GM12891 (cell line): ENCODE results near the gene FANCC.
"Not testable (repeated sequence)": the region's sequence is repeated elsewhere in the genome, so short reads cannot be mapped to it uniquely, and the experiment has no call there.

Source experiments
- DNase-seq: peaks from one replicate; pipeline ENCODE4 v3.0.0; 2011; ENCODE audit warnings: low spot score; ENCODE audit not compliant: insufficient read length
- FAIRE-seq: peaks from 2 replicates; lab custom pipeline; 2011; peaks lifted over from hg19 to GRCh38; lab: Jason Lieb, UNC
- PAX5 ChIP-seq: IDR thresholded peaks from 2 replicates; pipeline ENCODE4 v1.6.1; 2011; ENCODE audit warnings: low read length, moderate library complexity, mild to moderate bottlenecking; ENCODE audit not compliant: insufficient read depth, severe bottlenecking
- POLR2A ChIP-seq: IDR thresholded peaks from 2 replicates; pipeline ENCODE4 v1.6.1; 2011; ENCODE audit warnings: low read depth, low read length, control low read depth
- POLR2AphosphoS5 ChIP-seq: IDR thresholded peaks from 2 replicates; pipeline ENCODE4 v1.6.1; 2011; ENCODE audit warnings: low read depth, low read length, control low read depth
- POU2F2 ChIP-seq: IDR thresholded peaks from 2 replicates; pipeline ENCODE4 v1.6.1; 2011; ENCODE audit warnings: low read depth, mild to moderate bottlenecking, control low read depth, low read length, moderate library complexity
- SPI1 ChIP-seq: IDR thresholded peaks from 2 replicates; pipeline ENCODE4 v1.6.1; 2011; ENCODE audit warnings: low read depth, low read length, control low read depth
- TAF1 ChIP-seq: IDR thresholded peaks from 2 replicates; pipeline ENCODE4 v1.6.1; 2011; ENCODE audit warnings: low read depth, low read length, control low read depth

The FANCC gene

GRCh38 chr9:95204310-95204709 is 113.2 kb downstream of the FANCC start:
- TF ChIP-seq SPI1 = no peak
- TF ChIP-seq PAX5 = no peak
- TF ChIP-seq POU2F2 = no peak
- no peak for TF ChIP-seq POLR2AphosphoS5
- TF ChIP-seq POLR2A = no peak
- TF ChIP-seq TAF1 = no peak
- DNase-seq (no peak), FAIRE-seq (no peak)

- not testable (repeated sequence) for DNase-seq, FAIRE-seq
Measured at GRCh38 chr9:95203019-95203418, 114.5 kb downstream of the FANCC start.

DNA sequence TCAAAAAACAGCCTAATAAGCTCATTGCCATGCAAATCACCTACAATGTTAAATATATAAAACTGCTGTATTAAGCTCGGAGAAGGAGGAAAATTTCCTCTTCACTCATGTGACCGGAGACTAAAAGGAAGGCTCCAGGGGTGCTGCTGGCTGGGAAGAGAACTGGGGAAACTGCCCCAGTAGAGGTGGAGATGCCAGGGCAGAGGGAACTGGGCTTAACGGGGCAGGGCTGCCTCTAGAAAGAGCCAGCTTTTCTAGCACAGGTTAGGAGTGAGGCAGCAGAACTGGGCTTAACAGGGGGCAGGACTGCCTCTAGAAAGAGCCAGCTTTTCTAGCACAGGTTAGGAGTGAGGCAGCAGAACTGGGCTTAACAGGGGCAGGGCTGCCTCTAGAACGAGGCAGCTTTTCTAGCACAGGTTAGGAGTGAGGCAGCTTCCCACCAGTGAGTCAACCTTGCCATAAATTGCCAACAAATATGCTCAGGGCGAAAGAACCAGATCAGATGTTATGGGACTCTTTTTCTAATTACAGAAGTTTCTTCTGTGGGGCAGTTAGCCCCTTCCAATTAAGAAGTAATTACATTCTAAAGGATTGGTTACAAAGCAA is 115.3 kb downstream of the FANCC start:
- no peak for TF ChIP-seq POLR2AphosphoS5
- no peak for TF ChIP-seq PAX5
- no peak for TF ChIP-seq POU2F2
- TF ChIP-seq TAF1 = no peak
- TF ChIP-seq SPI1 = no peak
- no peak for TF ChIP-seq POLR2A
- DNase-seq (no peak), FAIRE-seq (no peak)

DNA sequence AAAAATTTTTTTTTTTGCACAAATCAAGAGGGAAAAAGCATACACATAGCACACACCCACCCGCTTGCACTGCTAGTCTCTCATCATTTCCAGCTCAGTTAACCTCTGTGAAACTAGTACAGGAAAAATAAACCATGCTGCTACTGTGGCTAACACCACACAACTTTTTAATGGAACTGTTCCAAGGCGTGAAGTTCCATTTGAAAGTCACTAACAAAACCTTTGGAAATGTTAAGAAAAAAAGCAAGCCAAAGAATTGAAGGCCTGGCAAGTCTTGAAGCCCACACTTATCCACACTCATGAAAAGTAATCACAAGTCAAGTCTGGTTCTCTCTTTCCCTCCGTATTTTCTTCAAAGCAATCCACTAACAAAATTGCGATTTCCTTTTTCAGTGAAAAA is 116.3 kb downstream of the FANCC start:
- no peak for TF ChIP-seq POU2F2
- no peak for TF ChIP-seq SPI1
- no peak for TF ChIP-seq PAX5
- no peak for TF ChIP-seq POLR2AphosphoS5
- no peak for TF ChIP-seq TAF1
- no peak for TF ChIP-seq POLR2A
- no peak for DNase-seq
- no peak for FAIRE-seq

GRCh38 chr9:95197692-95198271 is 119.7 kb downstream of the FANCC start:
- TF ChIP-seq PAX5 (no peak), POU2F2 (no peak), POLR2AphosphoS5 (no peak), POLR2A (no peak), TAF1 (no peak), SPI1 (no peak)
- DNase-seq = no peak
- no peak for FAIRE-seq

- FAIRE-seq (peak; percentile 77), DNase-seq (no peak)
- no peak for TF ChIP-seq POLR2A
- no peak for TF ChIP-seq SPI1
- no peak for TF ChIP-seq PAX5
Measured at GRCh38 chr9:95193480-95193879, 124.0 kb downstream of the FANCC start.

- no peak for TF ChIP-seq TAF1
- TF ChIP-seq POLR2A = no peak
- TF ChIP-seq POU2F2 = no peak
- no peak for TF ChIP-seq SPI1
- no peak for TF ChIP-seq PAX5
- TF ChIP-seq POLR2AphosphoS5 = no peak
- DNase-seq (no peak), FAIRE-seq (no peak)
Measured at GRCh38 chr9:95193067-95193466, 124.4 kb downstream of the FANCC start.

- FAIRE-seq = no peak
- no peak for TF ChIP-seq SPI1
- no peak for TF ChIP-seq PAX5
- TF ChIP-seq POU2F2 = no peak
- TF ChIP-seq TAF1 = no peak
- TF ChIP-seq POLR2A = no peak
- TF ChIP-seq POLR2AphosphoS5 = no peak
- no peak for DNase-seq
Measured at GRCh38 chr9:95192631-95193030, 124.9 kb downstream of the FANCC start.

DNA sequence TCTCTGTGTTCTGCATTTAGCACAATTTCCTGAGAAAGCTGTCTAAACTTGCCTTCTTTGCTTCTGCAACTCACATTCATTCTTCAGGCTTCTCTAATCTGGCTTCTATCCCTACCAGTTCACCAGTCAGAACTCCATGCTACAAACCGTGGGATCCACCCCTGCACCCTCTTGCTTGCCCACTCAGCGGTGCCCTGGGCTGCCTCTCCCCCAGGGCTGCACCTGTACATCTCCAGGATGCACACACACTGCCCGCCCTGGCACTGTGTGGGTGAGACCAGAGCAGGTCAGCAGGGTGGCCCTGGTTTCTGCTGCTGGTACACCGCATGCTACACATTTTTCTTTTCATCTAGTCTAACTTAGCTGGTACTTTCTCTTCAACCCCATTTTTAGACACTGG is 127.1 kb downstream of the FANCC start:
- DNase-seq (no peak), FAIRE-seq (no peak)
- TF ChIP-seq POU2F2 = no peak
- no peak for TF ChIP-seq PAX5
- TF ChIP-seq TAF1 = no peak
- no peak for TF ChIP-seq SPI1
- no peak for TF ChIP-seq POLR2AphosphoS5
- no peak for TF ChIP-seq POLR2A
